K562 (cell line): ENCODE data around the gene NELL1.

ENCODE experiments used
- CTCF ChIP-seq, 3 experiments: IDR thresholded peaks in 2 of 3; conservative IDR thresholded peaks in 1 of 3; 2 replicates each; pipeline ENCODE4 v1.5.1; 2011 to 2012; ENCODE audit warnings: low read length in 3 of 3, mild to moderate bottlenecking in 3 of 3, control low read depth in 2 of 3, improper control_type of control experiment in 1 of 3, inconsistent platforms in 1 of 3, low read depth in 1 of 3, mixed read lengths in 1 of 3, moderate library complexity in 1 of 3; ENCODE audit not compliant: insufficient read depth in 2 of 3
- MAFK ChIP-seq: IDR thresholded peaks from 2 replicates; pipeline ENCODE4 v1.6.1; 2011; ENCODE audit warnings: low read length, improper control_type of control experiment
- SREBF1 ChIP-seq: fragments of 150-350 bp; IDR thresholded peaks from 2 replicates; pipeline ENCODE4 v1.6.1; 2014; ENCODE audit warnings: antibody characterized with exemption, low read depth, low read length, borderline replicate concordance
- ZKSCAN1 ChIP-seq: fragments of 150-350 bp; IDR thresholded peaks from 2 replicates; pipeline ENCODE4 v1.6.1; 2016; ENCODE audit warnings: low read depth, low read length

DNA sequence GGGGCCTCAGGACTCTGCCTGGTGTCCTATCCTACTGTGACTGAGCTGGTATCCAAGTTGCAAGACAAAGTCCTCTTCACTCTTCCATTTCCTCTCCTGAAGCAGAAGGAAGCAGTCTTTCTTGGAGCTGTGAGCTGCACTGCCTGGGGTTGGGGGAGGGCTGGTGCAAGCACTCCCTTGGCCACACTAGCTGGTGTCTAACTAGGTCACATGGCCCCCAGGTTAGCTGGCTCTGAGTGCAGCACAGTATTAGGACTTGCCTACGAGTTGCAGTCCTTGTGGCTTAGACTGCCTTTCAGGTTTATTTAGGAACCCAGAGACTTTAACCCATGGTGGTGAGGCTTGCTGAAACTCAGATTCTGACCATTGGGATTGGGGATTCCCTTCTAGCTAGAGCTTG is 138.9 kb downstream of the NELL1 start:
- TF ChIP-seq ZKSCAN1 (no peak), CTCF (IDR thresholded peaks at IDR 0.05 in 2 of 3, conservative IDR thresholded peaks at IDR 0.05 in 1 of 3; ENCODE audit: insufficient read depth in 2 of 3, low read depth in 1 of 3, low read length in 3 of 3) (no peak), MAFK (no peak), SREBF1 (no peak)
